GM12878 (cell line): ENCODE measurements around the gene FCAR.

Experiments used
- ATF7 ChIP-seq: fragments of 450-650 bp; IDR thresholded peaks from 2 replicates; pipeline ENCODE4 v1.6.1; 2016; ENCODE audit warnings: low read depth, mild to moderate bottlenecking
- ZNF274 ChIP-seq: IDR thresholded peaks from one replicate; pipeline ENCODE4 v1.8.0; 2011; ENCODE audit not compliant: insufficient read length, insufficient read depth
- TF ChIP-seq, protein P1 (sequence below), 3 experiments: IDR thresholded peaks in 2 of 3; conservative IDR thresholded peaks in 1 of 3; 2 replicates each; pipeline ENCODE4 v1.5.1; 2011; ENCODE audit warnings: low read depth in 3 of 3, low read length in 3 of 3, mild to moderate bottlenecking in 3 of 3, control low read depth in 2 of 3, moderate library complexity in 2 of 3, inconsistent platforms in 1 of 3, mixed read lengths in 1 of 3; ENCODE audit not compliant: control insufficient read depth in 2 of 3, insufficient read depth in 1 of 3; ENCODE audit errors: extremely low read depth in 1 of 3
- TF ChIP-seq, protein P2 (sequence below): IDR thresholded peaks from 2 replicates; pipeline ENCODE4 v1.6.1; 2011; ENCODE audit warnings: low read depth, low read length, improper control_type of control experiment, borderline replicate concordance

GRCh38 chr19:54918499-54918898, 44.5 kb downstream of the FCAR start:
- TF ChIP-seq, protein P1, sequence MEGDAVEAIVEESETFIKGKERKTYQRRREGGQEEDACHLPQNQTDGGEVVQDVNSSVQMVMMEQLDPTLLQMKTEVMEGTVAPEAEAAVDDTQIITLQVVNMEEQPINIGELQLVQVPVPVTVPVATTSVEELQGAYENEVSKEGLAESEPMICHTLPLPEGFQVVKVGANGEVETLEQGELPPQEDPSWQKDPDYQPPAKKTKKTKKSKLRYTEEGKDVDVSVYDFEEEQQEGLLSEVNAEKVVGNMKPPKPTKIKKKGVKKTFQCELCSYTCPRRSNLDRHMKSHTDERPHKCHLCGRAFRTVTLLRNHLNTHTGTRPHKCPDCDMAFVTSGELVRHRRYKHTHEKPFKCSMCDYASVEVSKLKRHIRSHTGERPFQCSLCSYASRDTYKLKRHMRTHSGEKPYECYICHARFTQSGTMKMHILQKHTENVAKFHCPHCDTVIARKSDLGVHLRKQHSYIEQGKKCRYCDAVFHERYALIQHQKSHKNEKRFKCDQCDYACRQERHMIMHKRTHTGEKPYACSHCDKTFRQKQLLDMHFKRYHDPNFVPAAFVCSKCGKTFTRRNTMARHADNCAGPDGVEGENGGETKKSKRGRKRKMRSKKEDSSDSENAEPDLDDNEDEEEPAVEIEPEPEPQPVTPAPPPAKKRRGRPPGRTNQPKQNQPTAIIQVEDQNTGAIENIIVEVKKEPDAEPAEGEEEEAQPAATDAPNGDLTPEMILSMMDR (IDR thresholded peaks at IDR 0.05 in 2 of 3, conservative IDR thresholded peaks at IDR 0.05 in 1 of 3; ENCODE audit: control insufficient read depth in 2 of 3, extremely low read depth in 1 of 3, insufficient read depth in 1 of 3, low read depth in 3 of 3, low read length in 3 of 3): no peak
- TF ChIP-seq ATF7: no peak
- TF ChIP-seq, protein P2, sequence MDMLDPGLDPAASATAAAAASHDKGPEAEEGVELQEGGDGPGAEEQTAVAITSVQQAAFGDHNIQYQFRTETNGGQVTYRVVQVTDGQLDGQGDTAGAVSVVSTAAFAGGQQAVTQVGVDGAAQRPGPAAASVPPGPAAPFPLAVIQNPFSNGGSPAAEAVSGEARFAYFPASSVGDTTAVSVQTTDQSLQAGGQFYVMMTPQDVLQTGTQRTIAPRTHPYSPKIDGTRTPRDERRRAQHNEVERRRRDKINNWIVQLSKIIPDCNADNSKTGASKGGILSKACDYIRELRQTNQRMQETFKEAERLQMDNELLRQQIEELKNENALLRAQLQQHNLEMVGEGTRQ: no peak
- TF ChIP-seq ZNF274: no peak
